GM12878 (cell line): Measurements from ENCODE around the gene MAGI2. TPM values are rescaled to one million over a fixed set of nuclear protein-coding genes. Genes with fewer than 3 reads are reported as not detected.

Experiments used
- ATAC-seq: fragments of 200-7000 bp; cut with Tn5 transposase; 3 replicates; pipeline ENCODE4 v1.9.1; 2020; ENCODE audit warnings: mild to moderate bottlenecking, moderate library complexity
- BruUV-seq: library from RNA; stranded (reverse); fragments of 400-500 nt; replicated peaks from 2 replicates; lab custom pipeline; 2021; lab: Mats Ljungman, UMichigan
- CTCF ChIA-PET: fragments of 300-600 bp; sonication (Branson Sonifier 250); formaldehyde crosslinking; extraction: SDS; loops from one replicate; lab custom pipeline; 2021; ENCODE audit warnings: inconsistent platforms; lab: Yijun Ruan, JAX
- POLR2A ChIA-PET: fragments of 350-600 bp; formaldehyde crosslinking; extraction: SDS; loops from one replicate; lab custom pipeline; 2021; ENCODE audit warnings: inconsistent platforms; lab: Charles Lee
- RAD21 ChIA-PET: fragments of 300-600 bp; sonication (Branson Sonifier 250); formaldehyde crosslinking; loops from one replicate; lab custom pipeline; 2023; ENCODE audit warnings: antibody characterized with exemption; ENCODE audit not compliant: unreplicated experiment; lab: Charles Lee
- SMC1A ChIA-PET: fragments of 300-600 bp; sonication (Branson Sonifier 250); formaldehyde crosslinking; loops from one replicate; lab custom pipeline; 2023; ENCODE audit not compliant: unreplicated experiment, uncharacterized antibody; lab: Charles Lee
- DNase-seq: peaks from one replicate; pipeline ENCODE4 v3.0.0-alpha.2; 2011; ENCODE audit warnings: low read depth, low spot score
- FAIRE-seq: peaks from 3 replicates; lab custom pipeline; 2011; peaks lifted over from hg19 to GRCh38; lab: Jason Lieb, UNC
- H2AFZ ChIP-seq: 2 replicates; pipeline ENCODE4 v1.6.0; 2011; ENCODE audit warnings: low read depth, low read length, control low read depth; ENCODE audit not compliant: control insufficient read depth
- H3K27ac ChIP-seq: 2 replicates; pipeline ENCODE4 v1.5.1; 2011; ENCODE audit warnings: control low read depth; ENCODE audit not compliant: control insufficient read depth, insufficient read depth
- H3K27me3 ChIP-seq, 2 experiments: replicated peaks in 1 of 2; 2 replicates each; pipeline versions ENCODE4 v1.6.0 to v1.6.1; 2011; ENCODE audit warnings: low read length in 1 of 2; ENCODE audit not compliant: control insufficient read depth in 2 of 2, insufficient read depth in 2 of 2
- H3K36me3 ChIP-seq, 2 experiments: 2 replicates each; pipeline ENCODE4 v1.5.1; 2011; ENCODE audit warnings: low read length in 1 of 2; ENCODE audit not compliant: control insufficient read depth in 2 of 2, insufficient read depth in 2 of 2
- H3K4me1 ChIP-seq: 2 replicates; pipeline ENCODE4 v1.6.1; 2011; ENCODE audit warnings: mild to moderate bottlenecking, low read length, moderate library complexity, mixed read lengths; ENCODE audit not compliant: control insufficient read depth, insufficient read depth
- H3K4me2 ChIP-seq: 2 replicates; pipeline ENCODE4 v1.6.0; 2011; ENCODE audit warnings: control low read depth; ENCODE audit not compliant: control insufficient read depth, insufficient read depth
- H3K4me3 ChIP-seq: fragments of 200-600 bp; sonication (generic); 2 replicates; pipeline ENCODE4 v1.5.1; 2016
- H3K79me2 ChIP-seq: 2 replicates; pipeline ENCODE4 v1.6.0; 2011; ENCODE audit warnings: low read length; ENCODE audit not compliant: control insufficient read depth, insufficient read depth
- H3K9ac ChIP-seq: 2 replicates; pipeline ENCODE4 v1.8.0; 2011; ENCODE audit warnings: low read length, control low read depth, mixed read lengths; ENCODE audit not compliant: control insufficient read depth, insufficient read depth
- H3K9me3 ChIP-seq: replicated peaks from 3 replicates; pipeline ENCODE4 v1.5.1; 2011; ENCODE audit warnings: mild to moderate bottlenecking, low read length; ENCODE audit not compliant: control insufficient read depth, insufficient read depth
- H4K20me1 ChIP-seq: 2 replicates; pipeline ENCODE4 v1.6.0; 2011; ENCODE audit not compliant: control insufficient read depth, insufficient read depth
- BHLHE40 ChIP-seq, 2 experiments: fragments of 450-650 bp in 1 of 2; IDR thresholded peaks; 2 replicates each; pipeline ENCODE4 v1.6.1; 2011 to 2017; ENCODE audit warnings: low read depth in 2 of 2, borderline replicate concordance in 1 of 2, improper control_type of control experiment in 1 of 2, low read length in 1 of 2, mild to moderate bottlenecking in 1 of 2
- CEBPB ChIP-seq, 2 experiments: fragments of 150-350 bp in 1 of 2; IDR thresholded peaks; 2 replicates each; pipeline ENCODE4 v1.6.1; 2012 to 2014; ENCODE audit warnings: low read depth in 2 of 2, low read length in 2 of 2, borderline replicate concordance in 1 of 2, inconsistent platforms in 1 of 2
- ESRRA ChIP-seq: IDR thresholded peaks from 2 replicates; pipeline ENCODE4 v1.6.1; 2012; ENCODE audit warnings: mild to moderate bottlenecking, low read length, improper control_type of control experiment
- KDM1A ChIP-seq: fragments of 200-600 bp; sonication (generic); IDR thresholded peaks from 2 replicates; pipeline ENCODE4 v1.6.1; 2016; ENCODE audit warnings: borderline replicate concordance
- LARP7 ChIP-seq: fragments of 450-650 bp; IDR thresholded peaks from 2 replicates; pipeline ENCODE4 v1.6.1; 2017; ENCODE audit warnings: mild to moderate bottlenecking
- PAX5 ChIP-seq: IDR thresholded peaks from 2 replicates; pipeline ENCODE4 v1.6.1; 2011; ENCODE audit warnings: low read depth, low read length, borderline replicate concordance
- POLR2A ChIP-seq: IDR thresholded peaks from 2 replicates; pipeline ENCODE4 v1.6.1; 2011; ENCODE audit warnings: low read depth, mild to moderate bottlenecking, low read length
- REST ChIP-seq: IDR thresholded peaks from 2 replicates; pipeline ENCODE4 v1.6.1; 2012; ENCODE audit warnings: mild to moderate bottlenecking, low read depth, low read length
- RUNX3 ChIP-seq: IDR thresholded peaks from 2 replicates; pipeline ENCODE4 v1.6.1; 2012; ENCODE audit warnings: low read length, inconsistent platforms
- SREBF2 ChIP-seq: IDR thresholded peaks from 2 replicates; pipeline ENCODE4 v1.6.1; 2012; ENCODE audit warnings: mild to moderate bottlenecking, low read length
- SUZ12 ChIP-seq: fragments of 200-600 bp; sonication (generic); IDR thresholded peaks from one replicate; pipeline ENCODE4 v1.6.1; 2018; ENCODE audit warnings: antibody characterized with exemption, mild to moderate bottlenecking; ENCODE audit not compliant: unreplicated experiment
- WRNIP1 ChIP-seq: IDR thresholded peaks from 2 replicates; pipeline ENCODE4 v1.6.1; 2011; ENCODE audit warnings: low read depth, low read length, improper control_type of control experiment, borderline replicate concordance
- YY1 ChIP-seq: IDR thresholded peaks from 2 replicates; pipeline ENCODE4 v1.6.1; 2011; ENCODE audit warnings: low read depth, mild to moderate bottlenecking, low read length
- WGBS: methylation state at CpG from one replicate; pipeline ENCODE4 v1.1.6; 2016; ENCODE audit warnings: low lambda C conversion rate; ENCODE audit not compliant: insufficient replicate concordance, insufficient coverage; ENCODE audit errors: missing lambda C conversion rate; 5-methylcytosine and 5-hydroxymethylcytosine counted together
- in situ Hi-C: fragments of 300-500 bp; cut with MboI; formaldehyde crosslinking; loops from 9 replicates; pipeline ENCODE4 v1.14.3; 2018; ENCODE audit warnings: mixed read lengths
- intact Hi-C: fragments of 100-400 bp; cut with micrococcal nuclease; formaldehyde crosslinking; loops from one replicate; pipeline ENCODE4 v1.14.2; 2022; ENCODE audit not compliant: unreplicated experiment
- polyA plus RNA-seq, 11 experiments: library from polyadenylated mRNA; depleted of rRNA in 4 of 11; unstranded in 6 of 11; stranded (reverse) in 5 of 11; fragments of >200 nt; fragmentation: Nextera tagmentation in 4 of 11; fragmentation: Illumina TruSeq in 1 of 11; extraction: Ambion mirVana in 4 of 11; extraction: Trizol in 1 of 11; gene quantifications; 1 replicate in 1 of 11; 2 replicates in 10 of 11; pipeline versions ENCODE4 v1.2.1 to v1.2.3, GENCODE V29; 2011 to 2016; ENCODE audit warnings: inconsistent platforms in 2 of 11, missing spikeins in 2 of 11, low read depth in 1 of 11
- total RNA-seq, 4 experiments: library from RNA; depleted of rRNA in 3 of 4; stranded (reverse); fragments of >200 nt in 3 of 4; fragmentation: Illumina TruSeq in 1 of 4; extraction: Trizol in 1 of 4; gene quantifications; 2 replicates each; pipeline versions ENCODE4 v1.2.1 to v1.2.3, GENCODE V29; 2013 to 2021
- TF ChIP-seq, protein P1 (sequence below): fragments of 150-350 bp; IDR thresholded peaks from 2 replicates; pipeline ENCODE4 v1.6.1; 2016; ENCODE audit warnings: low read depth, low read length
- TF ChIP-seq, protein P2 (sequence below): fragments of 450-650 bp; formaldehyde crosslinking; IDR thresholded peaks from 2 replicates; pipeline ENCODE4 v1.4.0; 2022; ENCODE audit warnings: mild to moderate bottlenecking, moderate library complexity

Gene MAGI2
- total and polyA plus RNA-seq, 10 of the 15 experiments (the other 5 are each of a cell fraction or from before 2014, with no cell fraction given): 0.01 to 0.31 (median 0.05) TPM; not detected in 2

- H4K20me1 ChIP-seq: no peaks in the 10 kb centered on the region
- DNase-seq (no peak), FAIRE-seq (no peak), ATAC-seq (no peak)
- H3K4me1 ChIP-seq: no peaks in the 10 kb centered on the region
- intact Hi-C loops: no loop called here
- no TSS peak for BruUV-seq
- in situ Hi-C loops: no loop called here
- RAD21 ChIA-PET: no interaction called here
- POLR2A ChIA-PET: no interaction called here
- no peak overlapping the region for H3K27ac ChIP-seq
- CTCF ChIA-PET: no interaction called here
- no peak overlapping the region for H3K9ac ChIP-seq
- H3K36me3 ChIP-seq: no peaks in the 10 kb centered on the region
- H3K9me3 ChIP-seq: no peaks in the 10 kb centered on the region
- no peaks in the 10 kb centered on the region for H3K79me2 ChIP-seq
- 39% methylated on average over 6 of the region's 6 CpGs for WGBS
- H3K27me3 ChIP-seq: no peaks in the 10 kb centered on the region
- SMC1A ChIA-PET: no interaction called here
- H2AFZ ChIP-seq: no peak overlapping the region
- H3K4me3 ChIP-seq: no peak overlapping the region
- H3K4me2 ChIP-seq: no peak overlapping the region
- TF ChIP-seq POLR2A: no peak
- no peak for TF ChIP-seq YY1
- TF ChIP-seq, protein P1, sequence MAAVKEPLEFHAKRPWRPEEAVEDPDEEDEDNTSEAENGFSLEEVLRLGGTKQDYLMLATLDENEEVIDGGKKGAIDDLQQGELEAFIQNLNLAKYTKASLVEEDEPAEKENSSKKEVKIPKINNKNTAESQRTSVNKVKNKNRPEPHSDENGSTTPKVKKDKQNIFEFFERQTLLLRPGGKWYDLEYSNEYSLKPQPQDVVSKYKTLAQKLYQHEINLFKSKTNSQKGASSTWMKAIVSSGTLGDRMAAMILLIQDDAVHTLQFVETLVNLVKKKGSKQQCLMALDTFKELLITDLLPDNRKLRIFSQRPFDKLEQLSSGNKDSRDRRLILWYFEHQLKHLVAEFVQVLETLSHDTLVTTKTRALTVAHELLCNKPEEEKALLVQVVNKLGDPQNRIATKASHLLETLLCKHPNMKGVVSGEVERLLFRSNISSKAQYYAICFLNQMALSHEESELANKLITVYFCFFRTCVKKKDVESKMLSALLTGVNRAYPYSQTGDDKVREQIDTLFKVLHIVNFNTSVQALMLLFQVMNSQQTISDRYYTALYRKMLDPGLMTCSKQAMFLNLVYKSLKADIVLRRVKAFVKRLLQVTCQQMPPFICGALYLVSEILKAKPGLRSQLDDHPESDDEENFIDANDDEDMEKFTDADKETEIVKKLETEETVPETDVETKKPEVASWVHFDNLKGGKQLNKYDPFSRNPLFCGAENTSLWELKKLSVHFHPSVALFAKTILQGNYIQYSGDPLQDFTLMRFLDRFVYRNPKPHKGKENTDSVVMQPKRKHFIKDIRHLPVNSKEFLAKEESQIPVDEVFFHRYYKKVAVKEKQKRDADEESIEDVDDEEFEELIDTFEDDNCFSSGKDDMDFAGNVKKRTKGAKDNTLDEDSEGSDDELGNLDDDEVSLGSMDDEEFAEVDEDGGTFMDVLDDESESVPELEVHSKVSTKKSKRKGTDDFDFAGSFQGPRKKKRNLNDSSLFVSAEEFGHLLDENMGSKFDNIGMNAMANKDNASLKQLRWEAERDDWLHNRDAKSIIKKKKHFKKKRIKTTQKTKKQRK: no peak
- TF ChIP-seq WRNIP1: no peak
- no peak for TF ChIP-seq ESRRA
- no peak for TF ChIP-seq BHLHE40 (IDR thresholded peaks at IDR 0.05; ENCODE audit: borderline replicate concordance in 1 of 2, low read depth in 2 of 2, low read length in 1 of 2)
- TF ChIP-seq, protein P2, sequence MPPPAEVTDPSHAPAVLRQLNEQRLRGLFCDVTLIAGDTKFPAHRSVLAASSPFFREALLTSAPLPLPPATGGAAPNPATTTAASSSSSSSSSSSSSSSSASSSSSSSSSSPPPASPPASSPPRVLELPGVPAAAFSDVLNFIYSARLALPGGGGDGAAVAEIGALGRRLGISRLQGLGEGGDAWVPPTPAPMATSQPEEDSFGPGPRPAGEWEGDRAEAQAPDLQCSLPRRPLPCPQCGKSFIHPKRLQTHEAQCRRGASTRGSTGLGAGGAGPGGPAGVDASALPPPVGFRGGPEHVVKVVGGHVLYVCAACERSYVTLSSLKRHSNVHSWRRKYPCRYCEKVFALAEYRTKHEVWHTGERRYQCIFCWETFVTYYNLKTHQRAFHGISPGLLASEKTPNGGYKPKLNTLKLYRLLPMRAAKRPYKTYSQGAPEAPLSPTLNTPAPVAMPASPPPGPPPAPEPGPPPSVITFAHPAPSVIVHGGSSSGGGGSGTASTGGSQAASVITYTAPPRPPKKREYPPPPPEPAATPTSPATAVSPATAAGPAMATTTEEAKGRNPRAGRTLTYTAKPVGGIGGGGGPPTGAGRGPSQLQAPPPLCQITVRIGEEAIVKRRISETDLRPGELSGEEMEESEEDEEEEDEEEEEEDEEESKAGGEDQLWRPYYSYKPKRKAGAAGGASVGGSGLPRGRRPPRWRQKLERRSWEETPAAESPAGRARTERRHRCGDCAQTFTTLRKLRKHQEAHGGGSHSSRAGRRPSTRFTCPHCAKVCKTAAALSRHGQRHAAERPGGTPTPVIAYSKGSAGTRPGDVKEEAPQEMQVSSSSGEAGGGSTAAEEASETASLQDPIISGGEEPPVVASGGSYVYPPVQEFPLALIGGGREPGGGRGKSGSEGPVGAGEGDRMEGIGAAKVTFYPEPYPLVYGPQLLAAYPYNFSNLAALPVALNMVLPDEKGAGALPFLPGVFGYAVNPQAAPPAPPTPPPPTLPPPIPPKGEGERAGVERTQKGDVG: no peak
- TF ChIP-seq REST: no peak
- no peak for TF ChIP-seq RUNX3
- TF ChIP-seq CEBPB (IDR thresholded peaks at IDR 0.05; ENCODE audit: borderline replicate concordance in 1 of 2, low read depth in 2 of 2, low read length in 2 of 2): no peak
- TF ChIP-seq PAX5: no peak
- no peak for TF ChIP-seq LARP7
- no peak for TF ChIP-seq SUZ12
- no peak for TF ChIP-seq KDM1A
- no peak for TF ChIP-seq SREBF2
Measured at GRCh38 chr7:78792006-78792405, 661.5 kb downstream of the MAGI2 start.
